HL-60/S4 treated with retinoic acid at 250 ng/mL for 4 days and 3 days (cell line): ENCODE results near the gene SCRG1.

Experiments
- in situ Hi-C: fragments of 300-500 bp; cut with MboI; formaldehyde crosslinking; loops from 2 replicates; pipeline ENCODE4 v1.7.0; 2022; ENCODE audit warnings: low sequenced_read_pairs

Gene SCRG1

GRCh38 chr4:173367285-173367684 lies 31.6 kb downstream of the SCRG1 start:
- in situ Hi-C loops: no loop called here

GRCh38 chr4:173365359-173365996 lies 33.4 kb downstream of the SCRG1 start:
- in situ Hi-C loops: no loop called here

DNA sequence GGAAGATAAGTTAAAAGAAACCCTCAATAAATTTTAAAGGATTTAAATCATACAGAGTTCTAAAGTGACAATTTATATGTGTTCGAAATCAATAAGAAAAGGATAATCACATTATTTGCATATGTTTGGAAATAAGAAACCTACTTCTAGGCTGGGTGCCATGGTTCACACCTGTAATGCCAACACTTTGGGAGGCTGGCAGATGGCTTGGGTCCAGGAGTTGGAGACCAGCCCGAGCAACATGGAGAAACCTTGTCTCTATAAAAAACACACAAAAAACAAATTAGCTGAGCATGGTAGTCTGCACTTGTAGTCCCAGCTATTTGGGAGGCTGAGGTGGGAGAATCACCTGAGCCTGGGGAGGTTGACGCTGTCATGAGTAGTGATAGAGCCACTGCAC lies 36.2 kb downstream of the SCRG1 start:
- in situ Hi-C loops: no loop called here

DNA sequence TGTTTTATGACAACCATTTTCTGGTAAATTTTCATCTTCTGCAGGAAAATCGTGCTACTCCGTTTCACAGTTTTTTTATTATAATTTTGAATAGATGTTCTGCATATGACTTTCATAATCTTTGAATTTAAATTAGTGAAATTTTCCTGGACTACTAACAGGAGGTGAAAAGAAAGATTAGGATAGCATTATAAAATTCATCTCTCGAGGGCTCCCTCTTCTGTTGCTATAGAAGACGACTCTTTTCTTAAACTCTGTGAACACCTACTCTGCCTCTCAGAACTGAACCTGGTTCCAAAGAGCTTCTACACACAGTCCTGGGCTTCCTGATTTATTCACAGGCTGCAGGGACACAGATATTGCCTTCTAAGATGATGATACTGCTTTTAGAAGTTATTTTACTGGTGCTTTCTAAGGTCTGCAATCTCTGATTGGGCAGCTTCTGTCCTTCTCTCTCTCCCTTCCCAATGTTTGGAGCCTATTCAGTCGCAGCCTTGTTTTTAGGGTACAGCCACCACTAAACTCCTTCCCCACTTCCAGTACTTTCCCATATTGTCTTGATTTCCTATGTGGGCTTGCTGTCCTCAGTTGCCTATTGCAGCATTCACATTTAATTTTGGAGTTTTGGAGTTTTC lies 38.2 kb downstream of the SCRG1 start:
- in situ Hi-C loops: no loop called here

DNA sequence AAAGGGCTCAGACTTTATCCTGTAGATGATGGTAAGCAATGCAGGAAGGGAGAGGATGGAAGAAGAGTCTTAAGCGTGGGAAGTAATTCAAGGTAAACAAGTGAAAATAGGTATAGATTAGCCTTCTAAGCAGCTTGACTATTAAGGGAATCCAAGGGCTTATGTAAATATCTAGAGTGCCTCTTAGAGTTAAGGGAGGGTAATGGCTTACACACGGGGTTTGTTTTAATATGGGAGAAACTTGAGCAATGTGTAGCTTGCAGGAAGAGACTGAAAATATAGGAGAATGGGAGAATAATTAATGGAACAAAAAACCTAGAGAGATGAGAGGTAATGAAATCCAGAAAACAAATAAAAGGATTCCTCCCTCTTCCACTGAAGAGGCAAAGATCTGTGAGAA lies 41.0 kb downstream of the SCRG1 start:
- in situ Hi-C loops: no loop called here

DNA sequence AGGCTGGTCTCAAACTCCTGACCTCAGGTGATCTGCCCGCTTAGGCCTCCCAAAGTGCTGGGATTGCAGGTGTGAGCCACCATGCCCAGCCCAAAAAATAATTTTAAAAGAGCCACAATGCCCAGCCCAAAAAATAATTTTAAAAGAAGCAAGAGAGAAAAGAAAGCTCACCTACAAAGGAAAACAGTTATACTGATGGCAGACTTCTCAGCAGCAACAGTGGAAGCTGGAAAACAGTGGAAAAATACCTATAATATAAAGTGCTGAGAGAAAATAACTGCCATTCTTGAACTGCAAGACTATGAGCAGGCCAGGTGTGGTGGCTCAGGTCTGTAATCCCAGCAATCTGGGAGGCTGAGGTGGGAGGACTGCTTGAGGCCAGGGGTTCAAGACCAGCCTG lies 51.4 kb downstream of the SCRG1 start:
- in situ Hi-C loops: no loop called here

- in situ Hi-C loops: no loop called here
Observed at GRCh38 chr4:173346074-173346473, 52.8 kb downstream of the SCRG1 start.

DNA sequence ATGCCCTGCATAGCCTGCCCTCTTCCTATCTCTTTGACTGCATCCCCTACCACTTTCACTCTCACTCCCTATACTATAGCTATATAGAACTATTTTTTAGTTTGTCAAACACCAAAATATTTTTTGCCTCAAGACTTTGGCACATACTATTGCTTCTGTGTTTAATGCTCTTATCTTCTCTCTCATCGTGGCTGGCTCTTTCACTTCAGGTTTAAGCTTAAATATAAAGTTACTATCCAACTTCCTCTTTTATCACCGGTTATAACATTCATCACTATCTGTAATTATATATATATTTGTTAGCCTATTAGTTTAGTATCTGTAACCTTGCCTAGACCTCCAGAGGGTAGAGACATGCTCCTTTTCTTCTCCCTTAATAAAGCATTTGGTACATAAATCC lies 53.3 kb downstream of the SCRG1 start:
- in situ Hi-C loops: no loop called here

DNA sequence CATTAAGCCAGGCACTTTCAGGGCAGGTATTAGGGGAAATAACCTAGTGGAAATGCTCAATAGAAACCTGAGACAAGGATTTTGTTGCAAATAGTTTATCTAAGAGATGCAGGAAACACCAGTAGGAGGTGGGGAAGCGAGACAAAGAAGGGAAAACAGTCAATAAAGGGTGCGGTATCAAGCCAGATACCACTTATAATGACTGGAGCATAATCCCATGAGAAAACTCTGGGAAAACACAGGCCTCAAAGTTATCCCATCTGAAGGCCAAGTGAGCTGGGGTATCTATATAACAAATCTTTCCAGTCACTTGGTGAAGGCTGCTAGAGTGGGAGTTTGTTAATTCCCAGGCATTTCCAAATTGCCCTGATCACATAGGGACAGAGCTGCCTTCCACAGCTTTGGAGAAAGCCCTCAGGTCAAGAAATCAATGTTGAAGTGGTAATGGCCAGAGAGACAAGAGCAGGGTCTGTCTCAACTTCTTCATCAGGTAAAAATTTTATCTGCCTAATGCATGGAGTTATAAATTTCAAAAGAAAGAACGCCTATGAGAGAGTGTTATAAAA lies 55.0 kb downstream of the SCRG1 start:
- in situ Hi-C loops: no loop called here

GRCh38 chr4:173337463-173337862 lies 61.5 kb downstream of the SCRG1 start:
- in situ Hi-C loops: no loop called here

DNA sequence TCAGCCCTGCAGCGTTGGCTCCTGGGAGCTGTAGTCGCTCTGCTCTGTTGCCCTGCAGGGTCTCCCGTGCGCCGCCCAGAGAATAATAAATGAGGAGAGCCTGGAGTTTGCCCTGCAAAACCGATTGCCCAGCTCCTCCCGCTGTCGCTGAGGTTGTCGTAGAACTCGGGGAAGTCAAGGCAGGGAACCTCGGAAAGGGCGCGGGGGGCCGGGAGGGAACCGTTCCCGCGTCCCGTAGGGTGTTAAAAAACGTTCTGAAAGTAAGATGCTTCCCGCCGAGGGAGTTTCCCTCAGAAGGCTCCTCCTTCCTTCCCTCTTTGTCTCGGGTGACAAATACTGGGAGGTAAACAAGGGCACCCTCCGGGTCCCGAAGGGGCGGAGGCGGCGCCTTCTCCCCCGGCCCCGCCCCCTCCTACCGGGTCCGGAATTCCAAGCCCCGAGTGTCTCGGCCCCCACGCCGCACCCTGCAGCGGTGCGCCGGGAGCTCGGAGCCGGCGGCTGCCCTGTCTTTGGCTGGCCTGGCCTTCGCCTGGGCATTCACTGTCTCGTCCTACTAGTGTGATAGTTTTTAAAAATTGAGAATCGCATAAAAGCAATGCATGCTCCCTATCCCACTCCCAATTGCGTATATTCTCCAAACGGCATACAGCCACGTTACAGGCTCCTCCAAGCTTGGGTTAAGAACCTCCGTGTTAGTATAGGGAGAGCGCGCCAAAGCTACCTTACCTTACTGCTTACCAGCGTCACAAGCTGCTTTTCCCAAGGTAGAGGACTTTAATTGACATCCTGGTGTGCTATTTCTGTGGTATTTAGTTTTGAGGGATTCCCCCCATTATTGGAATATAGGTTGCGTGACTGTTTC lies 63.8 kb downstream of the SCRG1 start:
- in situ Hi-C loops: no loop called here
